Hematopoietic multipotent progenitor cell (in vitro differentiated cells): ENCODE results near the gene FOSL2. TPM values are rescaled to one million over a fixed set of nuclear protein-coding genes. Genes with fewer than 3 reads are reported as not detected.
"Not testable (repeated sequence)": the region's sequence is repeated elsewhere in the genome, so short reads cannot be mapped to it uniquely, and the experiment has no call there.

Experiments
- DNase-seq, 3 donors: peaks; one replicate each; pipeline ENCODE4 v3.0.0-alpha.2; 2011 to 2015; ENCODE audit warnings: low read depth in 2 of 3, low spot score in 2 of 3
- total RNA-seq: library from RNA; depleted of rRNA; stranded (reverse); fragments of >200 nt; gene quantifications from one replicate; pipeline ENCODE4 v1.2.3, GENCODE V29; 2012

FOSL2 gene
- total RNA-seq, 1 donor: 32.3 TPM

DNA sequence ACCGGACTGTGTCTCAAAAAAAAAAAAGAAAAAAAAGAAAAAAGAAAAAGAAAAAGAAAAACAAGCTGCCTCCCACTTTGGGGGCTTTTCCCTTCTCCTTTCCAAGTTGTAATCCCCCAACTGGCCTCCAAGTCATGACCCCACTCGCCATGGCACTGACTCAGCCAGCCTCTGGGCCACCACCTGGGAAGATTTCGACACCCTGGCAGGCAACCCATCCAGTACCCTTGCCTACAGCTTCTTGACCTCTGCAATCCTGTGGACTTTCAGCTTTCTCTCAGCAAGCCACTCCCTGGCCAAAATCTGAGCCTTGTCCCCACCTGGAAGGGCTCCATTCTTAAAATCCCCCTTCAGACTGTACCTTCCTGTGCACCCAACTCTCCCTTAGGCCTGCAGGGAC lies 22.3 kb upstream of the FOSL2 start:
- no peak for DNase-seq

DNA sequence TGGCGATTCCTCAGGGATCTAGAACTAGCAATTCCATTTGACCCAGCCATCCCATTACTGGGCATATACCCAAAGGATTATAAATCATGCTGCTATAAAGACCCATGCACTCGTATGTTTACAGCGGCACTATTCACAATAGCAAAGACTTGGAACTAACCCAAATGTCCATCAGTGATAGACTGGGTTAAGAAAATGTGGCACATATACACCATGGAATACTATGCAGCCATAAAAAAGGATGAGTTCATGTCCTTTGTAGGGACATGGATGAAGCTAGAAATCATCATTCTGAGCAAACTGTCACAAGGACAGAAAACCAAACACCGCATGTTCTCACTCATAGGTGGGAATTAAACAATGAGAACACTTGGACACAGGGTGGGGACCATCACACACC lies 20.9 kb upstream of the FOSL2 start:
- DNase-seq: not testable (repeated sequence)

- no peak for DNase-seq
Observed at GRCh38 chr2:28373854-28374253, 18.8 kb upstream of the FOSL2 start.

DNA sequence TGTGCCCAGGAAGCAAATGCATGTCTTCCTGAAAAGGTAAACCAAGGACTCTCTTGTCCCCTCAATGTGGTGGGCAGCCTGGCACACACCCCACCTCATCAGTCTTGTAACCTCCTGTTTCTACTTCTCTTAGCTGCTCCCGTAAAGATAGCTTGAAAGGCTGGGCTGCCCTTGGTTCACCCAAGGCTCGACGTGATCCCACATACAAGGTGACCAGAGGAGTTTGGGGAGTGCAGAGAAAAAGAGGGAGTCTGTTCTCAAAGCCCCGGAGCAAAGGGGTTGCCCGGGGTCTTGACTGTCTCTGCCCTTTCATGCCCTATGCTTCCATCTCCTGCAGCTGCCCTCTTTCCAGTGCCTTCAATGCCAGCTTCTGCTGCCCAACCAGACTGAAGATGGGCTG lies 18.3 kb upstream of the FOSL2 start:
- DNase-seq: no peak

DNA sequence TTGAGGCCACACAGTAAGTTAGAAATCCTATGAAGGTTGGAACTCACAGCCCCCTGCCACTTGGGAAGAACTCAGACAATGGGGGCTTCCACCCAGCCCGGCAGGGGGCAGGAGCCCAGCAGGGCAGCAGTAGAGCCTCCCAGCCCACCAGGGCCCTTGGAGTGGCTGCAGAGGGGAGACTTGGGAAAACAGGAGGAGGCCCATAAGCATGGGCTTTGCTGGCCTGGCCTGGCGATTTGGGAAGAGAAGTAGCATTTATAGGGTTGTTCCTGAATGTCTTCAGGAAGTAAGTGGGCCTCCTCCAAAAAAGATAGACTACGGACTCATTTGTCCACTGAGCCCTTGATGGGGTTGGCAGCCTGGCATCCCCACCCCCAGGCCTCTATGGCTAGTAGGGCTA lies 17.4 kb upstream of the FOSL2 start:
- no peak for DNase-seq

DNA sequence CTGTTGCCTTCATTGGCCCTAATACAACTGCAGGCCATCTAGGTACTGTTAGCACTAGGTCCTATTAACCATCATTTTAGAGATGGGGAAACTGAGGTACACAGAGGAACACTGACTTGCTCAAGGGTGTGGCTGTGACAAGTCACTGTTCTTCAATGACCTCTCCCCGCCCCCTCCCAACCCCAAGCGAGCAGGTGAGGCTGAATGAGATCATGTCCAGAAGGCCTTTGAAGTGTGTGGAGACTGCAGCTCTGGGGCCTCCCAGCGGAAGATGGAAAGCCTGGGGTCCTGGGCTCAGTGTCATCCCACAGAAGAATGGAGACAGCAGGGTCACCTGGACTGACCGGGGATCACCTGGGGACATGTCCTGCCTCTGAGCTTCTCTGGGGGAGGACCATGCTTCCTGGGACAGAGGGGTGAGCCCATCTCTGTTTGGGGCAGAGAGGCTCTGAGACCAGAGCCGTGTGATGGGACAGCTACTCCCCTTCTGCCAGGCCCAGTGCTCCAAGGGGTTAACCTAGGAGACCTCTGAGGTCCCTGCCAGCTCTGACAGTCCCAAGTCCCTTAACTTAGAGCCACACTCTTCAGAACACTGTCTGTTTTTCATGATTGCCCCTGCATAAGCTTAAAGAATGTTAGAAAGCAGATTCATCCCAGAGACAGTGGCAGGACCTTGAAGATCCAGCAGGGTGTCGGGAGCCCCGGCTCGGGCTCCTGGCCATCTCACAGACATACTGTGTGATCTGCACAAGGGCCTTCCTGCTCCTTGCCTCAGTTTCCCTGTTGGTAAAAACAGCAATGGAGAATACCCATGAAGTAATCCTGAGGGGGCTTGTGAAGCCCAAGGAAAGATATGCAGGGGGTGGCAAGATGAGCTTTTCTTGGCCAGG lies 16.7 kb upstream of the FOSL2 start:
- DNase-seq: no peak

DNA sequence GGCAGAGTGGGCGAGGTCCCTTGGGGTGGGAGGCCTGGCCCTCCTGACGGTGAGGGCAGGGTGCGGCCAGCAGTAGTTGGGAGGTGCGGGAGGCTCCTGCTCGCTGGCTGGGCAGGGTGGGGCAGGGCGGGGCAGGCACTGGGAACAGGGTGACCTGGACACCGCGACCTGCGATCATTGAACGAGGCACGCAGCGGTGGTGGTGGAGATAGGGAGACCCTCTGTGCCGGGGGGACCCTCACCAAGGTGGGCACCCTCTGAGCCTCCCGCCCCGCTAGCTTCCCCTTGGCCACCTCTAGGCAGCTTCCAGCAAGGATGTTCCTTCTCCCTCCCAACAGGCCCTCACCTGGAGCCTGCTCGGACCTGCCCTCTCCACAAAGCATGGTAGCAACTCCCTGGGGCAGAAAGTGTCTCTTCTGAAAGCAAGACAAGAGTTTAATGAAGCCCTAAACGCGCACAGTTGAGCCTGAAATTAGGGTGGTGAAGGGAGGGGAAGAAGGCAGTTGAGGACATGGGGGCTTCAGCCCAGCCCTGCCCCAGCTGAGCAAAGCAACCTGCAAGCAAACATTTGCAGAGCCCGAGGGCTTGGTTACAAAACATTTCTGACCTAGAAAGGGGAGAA lies 15.4 kb upstream of the FOSL2 start:
- DNase-seq: no peak

- DNase-seq: no peak
Observed at GRCh38 chr2:28377984-28378678, 14.5 kb upstream of the FOSL2 start.

GRCh38 chr2:28378679-28379584 lies 13.7 kb upstream of the FOSL2 start:
- peak in 1 of 3 donors; percentile 73 for DNase-seq

GRCh38 chr2:28380219-28380618 lies 12.4 kb upstream of the FOSL2 start:
- DNase-seq: no peak

GRCh38 chr2:28381225-28382180 lies 11.2 kb upstream of the FOSL2 start:
- DNase-seq: peak in 1 of 3 donors; percentile 84

DNA sequence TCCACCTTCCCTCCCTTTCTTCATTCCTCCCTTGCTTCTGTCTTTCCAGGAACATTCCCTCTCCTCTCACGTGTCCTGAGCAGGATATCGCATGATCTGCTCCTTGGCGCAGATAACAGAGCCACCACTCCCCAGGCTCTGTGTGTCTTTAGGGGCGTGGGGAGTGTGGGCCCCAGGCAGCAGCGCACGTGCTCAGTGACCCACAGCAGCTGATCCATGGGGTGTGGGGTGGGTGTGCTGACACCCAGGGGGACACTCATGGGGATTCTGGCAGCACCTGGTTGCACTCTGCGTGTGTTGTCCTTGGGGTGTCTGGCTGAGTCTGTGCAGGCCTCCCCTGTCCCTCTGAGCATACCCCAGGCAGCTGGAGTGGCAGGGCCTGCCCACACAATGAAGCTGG lies 9.9 kb upstream of the FOSL2 start:
- DNase-seq: no peak

GRCh38 chr2:28387082-28387960 lies 5.3 kb upstream of the FOSL2 start:
- DNase-seq: no peak

GRCh38 chr2:28389399-28390240 lies 3.0 kb upstream of the FOSL2 start:
- DNase-seq: no peak

DNA sequence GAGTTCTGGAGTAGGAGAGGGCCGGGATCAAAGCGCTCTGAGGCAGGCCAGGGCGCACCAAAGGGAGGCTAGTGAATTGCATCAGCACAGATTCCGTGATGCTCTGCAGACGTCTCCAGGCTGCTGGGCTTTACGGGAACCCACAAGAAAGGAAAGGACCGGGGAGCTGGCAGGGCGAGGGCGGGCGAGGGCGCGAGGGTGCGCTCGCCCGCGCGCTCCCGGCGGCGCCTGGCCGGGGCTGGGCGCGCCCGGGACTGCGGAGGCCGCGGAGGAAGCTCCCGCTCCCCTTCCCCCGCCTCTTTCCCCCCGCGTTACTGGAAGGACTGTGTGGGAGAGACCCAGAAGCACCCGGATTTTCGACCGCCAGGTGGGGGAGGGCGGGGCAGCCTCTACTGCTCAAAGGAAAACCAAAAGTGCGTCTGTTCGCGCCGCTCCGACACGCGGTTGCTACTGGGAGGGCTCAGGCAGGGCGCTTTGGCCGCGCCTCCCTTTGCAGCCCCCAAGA lies 2.4 kb upstream of the FOSL2 start:
- DNase-seq: peak; percentile 75 to 87 (median 85)

DNA sequence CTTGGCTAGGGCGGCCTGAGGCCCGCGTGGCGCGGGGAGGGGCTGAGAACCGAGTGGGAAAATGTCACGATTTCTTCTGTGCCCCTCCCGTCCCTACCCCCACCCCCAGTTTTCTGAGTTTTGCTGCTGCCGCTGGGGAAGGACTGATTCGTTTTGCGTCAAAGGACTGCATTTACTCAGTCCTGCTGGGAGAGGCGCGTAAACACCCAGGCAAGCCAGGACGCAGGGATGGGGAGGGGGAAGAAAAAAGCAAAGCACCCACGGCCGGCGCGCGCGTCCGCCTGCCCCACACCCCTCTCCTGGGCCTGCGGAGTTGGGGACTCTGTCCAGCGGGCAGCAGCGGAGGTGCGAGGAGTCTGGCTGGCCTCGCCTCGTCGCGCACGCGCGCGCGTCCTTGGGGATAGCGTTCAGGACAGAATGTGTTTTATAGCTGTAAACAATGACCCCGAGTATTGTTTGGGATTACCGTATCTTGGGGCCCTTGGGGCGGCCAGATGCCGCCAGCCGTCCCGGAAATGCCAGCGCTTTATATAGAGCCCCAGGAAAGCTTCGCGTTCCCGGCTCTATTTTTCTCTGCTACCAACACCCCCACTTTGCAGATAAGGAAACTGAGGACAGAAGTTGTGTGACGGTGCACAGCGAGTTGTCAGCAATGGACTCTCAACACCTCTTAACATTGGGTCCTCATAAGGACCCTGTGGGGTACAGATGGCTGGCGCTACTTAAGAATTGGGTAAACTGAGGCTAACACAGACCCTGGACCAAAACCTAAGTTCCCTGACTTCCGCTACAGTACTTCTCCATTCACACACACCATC lies 1.7 kb upstream of the FOSL2 start:
- no peak for DNase-seq
